22Rv1 (cell line): ENCODE measurements around the gene RIC1.

Source experiments
- ZFX ChIP-seq: fragments of 450-650 bp; IDR thresholded peaks from 2 replicates; pipeline ENCODE4 v1.6.1; 2017; ENCODE audit warnings: antibody characterized with exemption, borderline replicate concordance
- TF ChIP-seq, protein P1 (sequence below): fragments of 450-650 bp; IDR thresholded peaks from 2 replicates; pipeline ENCODE4 v1.5.1; 2017; ENCODE audit warnings: mild to moderate bottlenecking

DNA sequence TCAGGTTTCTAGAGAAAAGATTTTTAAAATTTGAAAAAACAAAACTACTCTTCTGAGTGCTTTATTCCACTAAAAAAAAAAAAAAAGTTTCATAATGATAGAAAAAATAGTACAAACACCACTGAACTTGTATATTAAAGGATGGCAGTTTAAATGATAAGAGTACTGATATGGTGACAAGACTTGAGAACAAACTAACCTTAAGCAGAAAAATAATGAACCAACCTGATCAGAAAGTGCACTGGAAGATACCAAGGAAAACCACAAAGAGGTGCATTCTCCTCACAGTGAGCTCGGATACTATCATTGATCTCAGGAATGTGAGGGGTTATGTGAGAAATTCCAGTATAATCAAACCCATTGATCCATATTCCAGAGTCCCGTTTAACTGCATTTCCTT lies 169.7 kb downstream of the RIC1 start:
- TF ChIP-seq, protein P1, sequence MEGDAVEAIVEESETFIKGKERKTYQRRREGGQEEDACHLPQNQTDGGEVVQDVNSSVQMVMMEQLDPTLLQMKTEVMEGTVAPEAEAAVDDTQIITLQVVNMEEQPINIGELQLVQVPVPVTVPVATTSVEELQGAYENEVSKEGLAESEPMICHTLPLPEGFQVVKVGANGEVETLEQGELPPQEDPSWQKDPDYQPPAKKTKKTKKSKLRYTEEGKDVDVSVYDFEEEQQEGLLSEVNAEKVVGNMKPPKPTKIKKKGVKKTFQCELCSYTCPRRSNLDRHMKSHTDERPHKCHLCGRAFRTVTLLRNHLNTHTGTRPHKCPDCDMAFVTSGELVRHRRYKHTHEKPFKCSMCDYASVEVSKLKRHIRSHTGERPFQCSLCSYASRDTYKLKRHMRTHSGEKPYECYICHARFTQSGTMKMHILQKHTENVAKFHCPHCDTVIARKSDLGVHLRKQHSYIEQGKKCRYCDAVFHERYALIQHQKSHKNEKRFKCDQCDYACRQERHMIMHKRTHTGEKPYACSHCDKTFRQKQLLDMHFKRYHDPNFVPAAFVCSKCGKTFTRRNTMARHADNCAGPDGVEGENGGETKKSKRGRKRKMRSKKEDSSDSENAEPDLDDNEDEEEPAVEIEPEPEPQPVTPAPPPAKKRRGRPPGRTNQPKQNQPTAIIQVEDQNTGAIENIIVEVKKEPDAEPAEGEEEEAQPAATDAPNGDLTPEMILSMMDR: no peak
- no peak for TF ChIP-seq ZFX
